Melanocyte of skin (primary cell): Measurements from ENCODE around the gene ZNF750. TPM values are rescaled to one million over a fixed set of nuclear protein-coding genes. Genes with fewer than 3 reads are reported as not detected.

Experiments
- total RNA-seq, 2 donors: library from RNA; depleted of rRNA; stranded (reverse); fragments of >200 nt; gene quantifications; 2 replicates each; pipeline ENCODE4 v1.2.3, GENCODE V29; 2012

The ZNF750 gene
- not detected for total RNA-seq

DNA sequence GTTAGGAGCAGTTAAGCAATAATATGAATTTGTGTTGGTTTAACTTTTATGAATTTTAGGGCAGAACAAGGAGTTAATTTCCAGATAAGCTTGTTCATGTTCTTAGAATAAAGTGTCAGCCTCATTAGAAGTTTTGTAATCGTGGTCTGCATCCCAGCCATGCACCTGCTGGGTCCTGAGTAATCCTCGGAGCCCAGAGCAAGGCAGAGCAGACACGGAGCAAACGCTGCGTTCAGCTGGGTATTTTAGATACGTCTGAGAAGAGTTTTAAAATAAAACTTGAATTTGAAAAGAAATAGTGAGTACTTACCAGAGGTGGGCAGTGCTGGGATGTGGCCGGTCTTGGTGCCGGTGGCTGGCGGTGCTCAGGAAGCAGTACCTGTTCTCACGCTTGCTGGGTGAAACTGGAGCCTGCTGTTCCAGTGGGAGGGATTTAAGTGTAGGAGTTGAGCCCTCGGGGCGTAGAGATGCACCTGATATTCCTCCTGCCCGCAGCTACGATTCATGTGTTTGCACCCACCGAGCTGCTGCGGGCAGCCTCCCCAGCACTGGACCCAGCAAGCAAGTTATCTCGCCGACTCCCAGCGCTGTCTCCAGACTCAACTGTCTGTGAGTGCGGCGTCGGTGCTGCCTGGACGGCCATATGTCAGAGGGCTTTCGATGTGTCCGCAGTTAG is at the start of gene ZNF750:
ZNF750 (minus strand) TSS at position 406 of the 676 bp plus-strand sequence. CDS start 7,568 bp downstream, outside the sequence.

Other genes with a start within 250 kb of the ZNF750 start
- gene WDR45B, start 191.6 kb downstream of the ZNF750 start, total RNA-seq, result 10 to 100 TPM; 58.9 to 59.2 TPM
- gene RAB40B, start 141.3 kb downstream of the ZNF750 start, total RNA-seq, result 10 to 100 TPM in 1 of 2 donors, 1 to 10 TPM in 1; 3.3 to 14.8 TPM
- gene FN3KRP, start 123.3 kb downstream of the ZNF750 start, total RNA-seq, result 10 to 100 TPM; 15.1 to 21.0 TPM
- gene FN3K, start 104.4 kb downstream of the ZNF750 start, total RNA-seq, result 1 to 10 TPM; 7.2 to 7.7 TPM
- 10 to 100 TPM; 29.6 to 31.3 TPM for gene TBCD, start 88.0 kb downstream of the ZNF750 start, total RNA-seq
- 10 to 100 TPM; 15.8 to 16.0 TPM for gene METRNL, start 239.6 kb upstream of the ZNF750 start, total RNA-seq